ENCODE data around the gene C2CD4D. TPM values are rescaled to one million over a fixed set of nuclear protein-coding genes. Genes with fewer than 3 reads are reported as not detected.

The C2CD4D gene
- total RNA-seq, 5 donors from 2014 or later (not counting 1 experiment from before 2014, with no cell fraction given) = 0.26 to 1.1 (median 0.85) TPM

GRCh38 chr1:151798571-151798970 is 41.0 kb downstream of the C2CD4D start:
- no peak overlapping the region for H3K27ac ChIP-seq (ENCODE audit: low read length)
- Mint-ChIP-seq H3K27me3 (peaks cover 0 to 6% of the 10 kb centered on the region in 2 donors), H3K36me3 (peaks cover 9% of the 10 kb centered on the region), H3K27ac (no peak overlapping the region), H3K4me1 (peaks cover 11 to 17% (median 12%) of the 10 kb centered on the region in 3 donors), H3K4me3 (no peak overlapping the region), H3K9me3 (no peaks in the 10 kb centered on the region)
- peaks cover 0 to 16% of the 10 kb centered on the region in 2 experiments for H3K27me3 ChIP-seq (replicated peaks in 1 of 2; ENCODE audit: control insufficient read depth in 2 of 2, extremely low read depth in 1 of 2, insufficient read depth in 2 of 2, low read length in 1 of 2)
- H3K4me1 ChIP-seq (ENCODE audit: control insufficient read depth in 1 of 2, extremely low read depth in 1 of 2, insufficient read depth in 2 of 2, low read length in 2 of 2) = peaks cover 0 to 11% of the 10 kb centered on the region in 2 experiments
- 100% methylated on average over 2 of the region's 5 CpGs for WGBS (ENCODE audit: insufficient coverage)
- DNase-seq (no peak), ATAC-seq (replicated peaks in 1 of 4) (no peak)
- H3K36me3 ChIP-seq (ENCODE audit: control insufficient read depth in 2 of 2, extremely low read depth in 1 of 2, insufficient read depth in 1 of 2, low read length in 1 of 2) = peaks cover 2 to 3% of the 10 kb centered on the region in 2 donors
- POLR2A ChIA-PET = interaction anchor here in 1 of 2 donors (0.6 to 0.9 kb wide), 2 partner anchors 13 to 229 kb away, joined by 3 to 4 read pairs; no protein-coding TSS in a partner anchor
- no peak overlapping the region for H3K4me3 ChIP-seq (ENCODE audit: control insufficient read depth in 1 of 2, extremely low read depth in 1 of 2, low read length in 1 of 2)
- no peaks in the 10 kb centered on the region for H3K9me3 ChIP-seq
- CTCF ChIA-PET = interaction anchor here in 1 of 2 donors (0.6 kb wide), 1 partner anchor 83 kb away, joined by 3 read pairs; no protein-coding TSS in a partner anchor

GRCh38 chr1:151790940-151791651 is 48.5 kb downstream of the C2CD4D start:
- H3K9me3 Mint-ChIP-seq = no peaks in the 10 kb centered on the region
- peak overlapping the region; percentile 82 to 85 for H3K27ac Mint-ChIP-seq
- no peaks in the 10 kb centered on the region for H3K27me3 Mint-ChIP-seq
- POLR2A ChIA-PET = no interaction called here
- Histone ChIP-seq H3K4me1 (ENCODE audit: control insufficient read depth in 1 of 2, extremely low read depth in 1 of 2, insufficient read depth in 2 of 2, low read length in 2 of 2) (peaks cover 6 to 10% of the 10 kb centered on the region in 2 experiments), H3K9me3 (no peaks in the 10 kb centered on the region), H3K36me3 (ENCODE audit: control insufficient read depth in 2 of 2, extremely low read depth in 1 of 2, insufficient read depth in 1 of 2, low read length in 1 of 2) (peaks cover 0 to 2% of the 10 kb centered on the region in 2 donors), H3K4me3 (ENCODE audit: control insufficient read depth in 1 of 2, extremely low read depth in 1 of 2, low read length in 1 of 2) (peak overlapping the region; percentile 80 to 97), H3K27me3 (replicated peaks in 1 of 2; ENCODE audit: control insufficient read depth in 2 of 2, extremely low read depth in 1 of 2, insufficient read depth in 2 of 2, low read length in 1 of 2) (no peaks in the 10 kb centered on the region), H3K27ac (ENCODE audit: low read length) (no peak overlapping the region)
- H3K4me1 Mint-ChIP-seq = peaks cover 31 to 40% (median 36%) of the 10 kb centered on the region in 3 donors
- H3K4me3 Mint-ChIP-seq = peak overlapping the region; percentile 92 to 99 (median 98)
- CTCF ChIA-PET = interaction anchor here in 1 of 2 donors (2.0 kb wide), 1 partner anchor 28 kb away, joined by 9 read pairs; the partner anchor contains the start of gene MRPL9
- DNase-seq (peak in 1 of 35 experiments; percentile 14), ATAC-seq (replicated peaks in 1 of 4) (no peak)
- WGBS (ENCODE audit: insufficient coverage) = 2% methylated on average over 40 of the region's 52 CpGs
- H3K36me3 Mint-ChIP-seq = peaks cover 7% of the 10 kb centered on the region

- DNase-seq (peak; percentile 93 to 100 (median 98)), ATAC-seq (replicated peaks in 1 of 4) (peak; percentile 94 to 96 (median 96))
- H3K27me3 Mint-ChIP-seq = no peaks in the 10 kb centered on the region
- POLR2A ChIA-PET = no interaction called here
- peak within 1 kb of the TSS; percentile 92 to 99 (median 98) for H3K4me3 Mint-ChIP-seq
- Histone ChIP-seq H3K4me1 (ENCODE audit: control insufficient read depth in 1 of 2, extremely low read depth in 1 of 2, insufficient read depth in 2 of 2, low read length in 2 of 2) (peaks cover 6 to 10% of the 10 kb centered on the region in 2 experiments), H3K4me3 (ENCODE audit: control insufficient read depth in 1 of 2, extremely low read depth in 1 of 2, low read length in 1 of 2) (peak within 1 kb of the TSS; percentile 80 to 97), H3K9me3 (no peaks in the 10 kb centered on the region), H3K36me3 (ENCODE audit: control insufficient read depth in 2 of 2, extremely low read depth in 1 of 2, insufficient read depth in 1 of 2, low read length in 1 of 2) (no peaks in the 10 kb centered on the region), H3K27me3 (replicated peaks in 1 of 2; ENCODE audit: control insufficient read depth in 2 of 2, extremely low read depth in 1 of 2, insufficient read depth in 2 of 2, low read length in 1 of 2) (no peaks in the 10 kb centered on the region), H3K27ac (ENCODE audit: low read length) (peak within 1 kb of the TSS; percentile 38)
- no peaks in the 10 kb centered on the region for H3K9me3 Mint-ChIP-seq
- CTCF ChIA-PET = interaction anchor here in 1 of 2 donors (0.8 to 2.0 kb wide), 4 partner anchors 27 to 211 kb away, joined by 3 to 9 read pairs (median 3); partner anchors contain the start of gene MRPL9
- H3K27ac Mint-ChIP-seq = peak within 1 kb of the TSS; percentile 82 to 85
- peaks cover 31 to 40% (median 36%) of the 10 kb centered on the region in 3 donors for H3K4me1 Mint-ChIP-seq
- peaks cover 7% of the 10 kb centered on the region for H3K36me3 Mint-ChIP-seq
- whole genome bisulfite sequencing (ENCODE audit: insufficient coverage) = under 1% methylated on average over 57 of the region's 58 CpGs
Observed at GRCh38 chr1:151790071-151790939, 49.3 kb downstream of the C2CD4D start, which contains the start of gene TDRKH. TDRKH (minus strand) TSS chr1:151790500; CDS start chr1:151783022, 7,478 bp downstream.

Other genes starting within 250 kb of the C2CD4D start
- 10 to 100 TPM; 24.2 to 33.6 (median 31.6) TPM for gene SNX27, start 227.8 kb downstream of the C2CD4D start, total RNA-seq
- gene CELF3, start 123.0 kb downstream of the C2CD4D start, total RNA-seq = not detected
- gene RIIAD1, start 118.3 kb downstream of the C2CD4D start, total RNA-seq = not detected
- gene MRPL9, start 76.3 kb downstream of the C2CD4D start, total RNA-seq = 100 to 1,000 TPM in 2 of 5 donors, 10 to 100 TPM in 3; 72.0 to 131 (median 88.7) TPM
- 10 to 100 TPM in 4 of 5 donors, 1 to 10 TPM in 1; 9.6 to 26.3 (median 22.1) TPM for gene TDRKH, start 49.3 kb downstream of the C2CD4D start, total RNA-seq
- gene LINGO4, start 34.4 kb downstream of the C2CD4D start, total RNA-seq = under 1 TPM in 3 of 5 donors, not detected in 2; 0.25 to 0.40 (median 0.36) TPM
- gene RORC, start 8.0 kb downstream of the C2CD4D start, total RNA-seq = 10 to 100 TPM in 1 of 5 donors, 1 to 10 TPM in 4; 1.5 to 11.6 (median 7.6) TPM
- not detected for gene THEM5, start 13.9 kb upstream of the C2CD4D start, total RNA-seq
- 100 to 1,000 TPM in 2 of 5 donors, 10 to 100 TPM in 3; 48.2 to 119 (median 97.6) TPM for gene THEM4, start 69.7 kb upstream of the C2CD4D start, total RNA-seq
- 100 to 1,000 TPM; 157 to 277 (median 264) TPM for gene S100A10, start 154.0 kb upstream of the C2CD4D start, total RNA-seq
- 100 to 1,000 TPM in 3 of 5 donors, 10 to 100 TPM in 2; 37.3 to 254 (median 195) TPM for gene S100A11, start 197.2 kb upstream of the C2CD4D start, total RNA-seq
- gene TCHHL1, start 249.2 kb upstream of the C2CD4D start, total RNA-seq = not detected